K562 (cell line): ENCODE data around the gene ERCC1. TPM values are rescaled to one million over a fixed set of nuclear protein-coding genes. Genes with fewer than 3 reads are reported as not detected.
A peak's percentile ranks its signal among the peaks of the same experiment; 100 is the strongest.

Source experiments
- ARID4B ChIP-seq: sonication (generic); formaldehyde crosslinking; IDR thresholded peaks from 2 replicates; pipeline ENCODE4 v1.8.0; 2022; ENCODE audit warnings: mild to moderate bottlenecking, missing genetic modification reagents
- CREBBP ChIP-seq: IDR thresholded peaks from one replicate; pipeline ENCODE4 v1.6.1; 2012; ENCODE audit warnings: low read depth, mild to moderate bottlenecking, control low read depth, inconsistent platforms, low read length
- E2F5 ChIP-seq: sonication (generic); formaldehyde crosslinking; IDR thresholded peaks from 2 replicates; pipeline ENCODE4 v1.8.0; 2022; ENCODE audit warnings: mild to moderate bottlenecking, missing genetic modification reagents
- MAFG ChIP-seq: fragments of 450-650 bp; conservative IDR thresholded peaks from 2 replicates; pipeline ENCODE4 v1.6.1; 2016; ENCODE audit warnings: missing genetic modification characterization, missing compliant biosample characterization
- MECOM ChIP-seq: fragments of 250-450 bp; sonication (Bioruptor Pico); IDR thresholded peaks from 2 replicates; pipeline ENCODE4 v1.8.0; 2022; ENCODE audit warnings: inconsistent platforms
- ZNF79 ChIP-seq: fragments of 250-450 bp; sonication (Bioruptor Pico); IDR thresholded peaks from 2 replicates; pipeline ENCODE4 v1.4.0; 2020; ENCODE audit warnings: low read depth, mild to moderate bottlenecking, moderate library complexity
- polyA plus RNA-seq, 8 experiments: library from polyadenylated mRNA; depleted of rRNA in 4 of 8; stranded (reverse) in 5 of 8; unstranded in 3 of 8; fragments of >200 nt; fragmentation: Nextera tagmentation in 2 of 8; fragmentation: Illumina TruSeq in 1 of 8; extraction: Ambion mirVana in 2 of 8; extraction: Trizol in 1 of 8; gene quantifications; 2 replicates each; pipeline versions ENCODE4 v1.2.1 to v1.2.3, GENCODE V29; 2011 to 2014; ENCODE audit warnings: inconsistent platforms in 1 of 8, missing spikeins in 1 of 8
- total RNA-seq, 7 experiments: library from RNA; depleted of rRNA in 6 of 7; stranded (reverse); fragments of >200 nt in 6 of 7; fragmentation: Illumina TruSeq in 2 of 7; extraction: Trizol in 2 of 7; gene quantifications; 2 replicates each; pipeline versions ENCODE4 v1.2.1 to v1.2.3, GENCODE V29; 2011 to 2021; ENCODE audit warnings: low replicate concordance in 1 of 7

ERCC1 gene
- total and polyA plus RNA-seq, 9 of the 15 experiments (the other 6 are each of a cell fraction or from before 2014, with no cell fraction given): 9.3 to 92.6 (median 60.0) TPM

GRCh38 chr19:45464852-45465441 lies 41.2 kb upstream of the ERCC1 start (continued):
- TF ChIP-seq ARID4B (0 out of 2 replicates have a peak, but pooled peaks have one; percentile 30), CREBBP (no peak), MECOM (CRISPR knock-in tag) (no peak), MAFG (tag) (no peak), E2F5 (CRISPR knock-in tag) (no peak), ZNF79 (CRISPR knock-in tag) (no peak)
